ENCODE results near the gene TSEN54. TPM values are rescaled to one million over a fixed set of nuclear protein-coding genes. Genes with fewer than 3 reads are reported as not detected.

TSEN54 gene
- total and polyA plus RNA-seq, 8 donors: 14.9 to 105 (median 19.5) TPM

DNA sequence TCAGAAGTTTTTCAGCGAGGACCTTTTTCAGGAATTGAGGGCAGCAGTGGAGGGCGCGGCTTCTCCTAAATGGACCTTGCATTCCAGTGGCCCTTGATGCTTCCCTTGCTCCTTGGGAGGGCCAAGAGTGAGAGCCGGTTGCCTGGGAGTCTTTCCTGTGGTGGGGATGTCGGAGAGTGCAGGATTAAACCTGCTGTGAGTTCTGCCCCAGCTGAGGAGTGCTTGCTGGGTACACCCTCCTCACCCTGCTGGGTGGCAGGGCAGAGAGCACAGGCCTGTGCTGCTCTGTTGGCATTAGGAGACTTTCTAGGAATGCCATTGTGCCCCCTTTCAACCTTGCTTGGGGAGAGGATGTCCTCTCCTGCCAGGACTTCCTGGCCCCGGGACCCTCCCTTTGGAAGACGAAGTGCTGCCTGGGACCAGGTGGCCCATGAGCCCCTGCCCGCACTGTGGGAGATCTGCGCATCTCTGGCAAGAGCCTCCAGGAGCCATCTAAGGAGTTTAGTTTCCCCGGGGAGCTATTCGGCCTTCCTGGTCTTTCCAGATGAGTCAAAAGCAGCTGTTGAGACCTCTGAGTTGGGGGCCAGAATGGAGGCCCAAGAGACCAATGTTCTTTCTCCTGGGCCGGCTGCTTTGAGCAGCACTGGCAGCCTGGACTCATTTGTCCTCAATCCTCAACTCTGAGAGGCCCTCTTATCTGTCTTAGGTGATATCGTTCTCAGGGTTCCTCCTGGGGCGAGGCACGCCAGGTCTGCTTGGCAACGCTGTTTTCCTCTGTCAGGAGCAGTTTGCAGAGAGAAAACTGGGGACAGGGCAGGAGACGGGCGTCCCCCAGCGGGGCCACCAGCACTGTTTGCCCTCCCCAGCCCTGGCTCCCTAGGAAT is 14.8 kb downstream of the TSEN54 start:
- peak overlapping the region in 3 of 4 donors; percentile 8 to 37 (median 10) for H3K27ac ChIP-seq
- peaks cover 17 to 25% (median 21%) of the 10 kb centered on the region in 3 donors for H3K4me1 ChIP-seq

DNA sequence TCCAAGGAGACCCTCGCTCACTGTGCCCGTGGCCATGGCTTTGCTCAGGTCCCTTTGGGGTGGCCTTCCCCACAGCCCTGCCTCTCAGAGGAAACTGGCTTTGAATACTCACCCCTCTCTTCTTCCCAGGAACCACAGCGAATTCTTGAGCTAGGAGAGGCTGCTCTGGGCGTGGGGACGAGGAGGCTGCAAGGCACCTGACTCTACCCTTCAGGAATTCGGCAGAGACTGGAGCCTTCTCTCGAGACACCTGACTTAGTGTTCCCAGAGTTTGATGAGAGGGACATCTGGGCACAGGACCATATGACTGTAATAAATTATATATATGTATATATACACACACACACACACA is 15.4 kb downstream of the TSEN54 start:
- TF ChIP-seq, protein P1, sequence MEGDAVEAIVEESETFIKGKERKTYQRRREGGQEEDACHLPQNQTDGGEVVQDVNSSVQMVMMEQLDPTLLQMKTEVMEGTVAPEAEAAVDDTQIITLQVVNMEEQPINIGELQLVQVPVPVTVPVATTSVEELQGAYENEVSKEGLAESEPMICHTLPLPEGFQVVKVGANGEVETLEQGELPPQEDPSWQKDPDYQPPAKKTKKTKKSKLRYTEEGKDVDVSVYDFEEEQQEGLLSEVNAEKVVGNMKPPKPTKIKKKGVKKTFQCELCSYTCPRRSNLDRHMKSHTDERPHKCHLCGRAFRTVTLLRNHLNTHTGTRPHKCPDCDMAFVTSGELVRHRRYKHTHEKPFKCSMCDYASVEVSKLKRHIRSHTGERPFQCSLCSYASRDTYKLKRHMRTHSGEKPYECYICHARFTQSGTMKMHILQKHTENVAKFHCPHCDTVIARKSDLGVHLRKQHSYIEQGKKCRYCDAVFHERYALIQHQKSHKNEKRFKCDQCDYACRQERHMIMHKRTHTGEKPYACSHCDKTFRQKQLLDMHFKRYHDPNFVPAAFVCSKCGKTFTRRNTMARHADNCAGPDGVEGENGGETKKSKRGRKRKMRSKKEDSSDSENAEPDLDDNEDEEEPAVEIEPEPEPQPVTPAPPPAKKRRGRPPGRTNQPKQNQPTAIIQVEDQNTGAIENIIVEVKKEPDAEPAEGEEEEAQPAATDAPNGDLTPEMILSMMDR (IDR thresholded peaks at IDR 0.05): no peak
- Histone ChIP-seq H3K27me3 (no peaks in the 10 kb centered on the region), H3K4me3 (no peak overlapping the region), H3K4me1 (peaks cover 17 to 25% (median 21%) of the 10 kb centered on the region in 3 donors), H3K36me3 (no peaks in the 10 kb centered on the region), H3K27ac (peak overlapping the region in 3 of 4 donors; percentile 8 to 37 (median 10)), H3K9me3 (no peaks in the 10 kb centered on the region)
- intact Hi-C loops (cut with DNase I): loop anchor here in 1 of 3 donors (10.0 kb wide), 1 partner anchor 53 kb away; the partner anchor contains the start of gene MYO15B
- ATAC-seq: peak in 3 of 4 donors; percentile 10 to 40 (median 17)
- FAIRE-seq: no peak
- WGBS, 2 donors: 58 to 61% methylated on average over 7 of the region's 7 CpGs
- no peak for DNase-seq

More for the DNA sequence above, 14.8 kb downstream of the TSEN54 start:
- intact Hi-C loops (cut with DNase I): loop anchor here in 1 of 3 donors (10.0 kb wide), 1 partner anchor 54 kb away; the partner anchor contains the start of gene MYO15B
- no peak for FAIRE-seq
- WGBS, 2 donors: 58 to 64% methylated on average over 19 of the region's 19 CpGs
- H3K4me3 ChIP-seq: no peak overlapping the region
- no peak for DNase-seq
- peak in 3 of 4 donors; percentile 12 to 23 (median 15) for ATAC-seq
- H3K9me3 ChIP-seq: no peaks in the 10 kb centered on the region
- H3K36me3 ChIP-seq: no peaks in the 10 kb centered on the region
- TF ChIP-seq, protein P1 (IDR thresholded peaks at IDR 0.05): no peak
- no peaks in the 10 kb centered on the region for H3K27me3 ChIP-seq

DNA sequence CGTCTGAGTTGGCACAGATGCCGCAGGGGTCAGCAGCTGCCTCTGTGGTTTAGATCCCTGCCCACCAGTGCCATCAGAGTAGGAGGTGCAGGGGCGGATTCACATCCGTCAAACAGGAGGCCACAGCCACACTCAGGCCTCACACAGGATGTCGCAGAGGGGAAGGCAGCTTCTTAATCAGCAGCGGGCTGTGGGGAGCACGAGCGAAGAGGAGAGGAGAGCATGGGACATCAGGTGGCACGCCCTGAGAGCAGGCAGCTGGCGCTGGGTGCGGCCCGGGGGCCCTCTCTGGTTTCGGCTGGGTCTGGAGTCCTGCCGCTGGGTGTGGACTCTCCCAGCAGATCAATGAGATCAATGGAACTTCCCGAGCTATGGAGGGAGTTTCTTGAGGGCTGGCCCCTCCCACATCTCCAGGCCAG is 18.8 kb downstream of the TSEN54 start:
- FAIRE-seq (no peak), ATAC-seq (peak in 3 of 4 donors; percentile 4 to 16 (median 10)), DNase-seq (peak in 1 of 6 donors; percentile 59)
- Histone ChIP-seq H3K36me3 (no peaks in the 10 kb centered on the region), H3K9me3 (no peaks in the 10 kb centered on the region), H3K27ac (peak overlapping the region in 3 of 4 donors; percentile 7 to 41 (median 9)), H3K27me3 (no peaks in the 10 kb centered on the region), H3K4me1 (peaks cover 27 to 36% (median 35%) of the 10 kb centered on the region in 3 donors), H3K4me3 (no peak overlapping the region)
- intact Hi-C loops (cut with DNase I): loop anchor here in 1 of 3 donors (10.0 kb wide), 1 partner anchor 50 kb away; the partner anchor contains the start of gene MYO15B
- 61 to 71% methylated on average over 15 of the region's 15 CpGs for WGBS, 2 donors
- TF ChIP-seq, protein P1 (IDR thresholded peaks at IDR 0.05): no peak

DNA sequence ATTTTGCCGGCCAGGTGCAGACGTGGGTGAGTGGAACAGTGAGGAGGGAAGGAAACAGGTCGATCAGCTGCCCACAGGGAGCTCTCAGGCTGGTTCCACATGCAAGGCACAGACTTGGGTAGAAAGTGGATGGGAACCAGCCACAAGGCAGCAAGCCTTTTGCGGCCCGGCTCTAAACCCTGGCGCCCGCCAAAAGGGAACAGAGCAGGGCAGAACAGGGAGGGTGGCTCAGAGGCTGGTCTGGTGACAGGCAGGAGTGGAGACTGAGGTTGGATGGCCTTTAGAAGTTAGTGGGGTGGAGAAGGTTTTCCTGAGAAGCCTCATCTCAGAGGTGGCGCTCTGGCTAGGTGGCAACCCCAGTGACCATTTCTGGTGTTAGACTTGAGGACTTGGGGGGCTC is 19.5 kb downstream of the TSEN54 start:
- Histone ChIP-seq H3K27me3 (no peaks in the 10 kb centered on the region), H3K4me1 (peaks cover 26 to 40% (median 37%) of the 10 kb centered on the region in 3 donors), H3K4me3 (no peak overlapping the region), H3K36me3 (no peaks in the 10 kb centered on the region), H3K9me3 (no peaks in the 10 kb centered on the region), H3K27ac (peak overlapping the region in 1 of 4 donors; percentile 41)
- WGBS, 2 donors: 87 to 89% methylated on average over 7 to 8 of the region's 8 CpGs
- no peak for DNase-seq
- FAIRE-seq: no peak
- TF ChIP-seq, protein P1 (IDR thresholded peaks at IDR 0.05): no peak
- intact Hi-C loops (cut with DNase I): loop anchor here in 1 of 3 donors (10.0 kb wide), 1 partner anchor 49 kb away; the partner anchor contains the start of gene MYO15B
- ATAC-seq: no peak
